Natural killer cell treated with Interleukin-12 subunit alpha and Interleukin-12 subunit beta and Interleukin-15 and Interleukin-18, amount 100 ng/mL, for 72 hours (primary cell): Measurements from ENCODE around the gene UBQLN2. TPM values are rescaled to one million over a fixed set of nuclear protein-coding genes. Genes with fewer than 3 reads are reported as not detected.
"Not testable (repeated sequence)": the region's sequence is repeated elsewhere in the genome, so short reads cannot be mapped to it uniquely, and the experiment has no call there.

Experiments used
- ATAC-seq, 2 donors: fragments of 150-1000 bp; cut with Tn5 transposase in 1 of 2; sonication (Bioruptor Pico), chemical (Tn5 transposase) in 1 of 2; 2 replicates each; pipeline ENCODE4 v1.10.0; 2021
- DNase-seq: peaks from one replicate; pipeline ENCODE4 v3.0.0; 2022; ENCODE audit warnings: low spot score
- H3K27ac Mint-ChIP-seq, 2 donors: 1 replicate in 1 of 2; 2 replicates in 1 of 2; pipeline ENCODE4 v1.8.0; 2022; ENCODE audit warnings: mixed read lengths in 2 of 2, mild to moderate bottlenecking in 1 of 2, moderate library complexity in 1 of 2
- H3K27me3 Mint-ChIP-seq, 2 donors: 1 replicate in 1 of 2; 2 replicates in 1 of 2; pipeline ENCODE4 v1.8.0; 2022; ENCODE audit warnings: mixed read lengths in 2 of 2
- H3K36me3 Mint-ChIP-seq: one replicate; pipeline ENCODE4 v1.8.0; 2022; ENCODE audit warnings: mixed read lengths
- H3K4me1 Mint-ChIP-seq, 2 donors: 1 replicate in 1 of 2; 2 replicates in 1 of 2; pipeline ENCODE4 v1.8.0; 2022; ENCODE audit warnings: low read depth in 2 of 2, mixed read lengths in 2 of 2, mild to moderate bottlenecking in 1 of 2
- H3K4me3 Mint-ChIP-seq: one replicate; pipeline ENCODE4 v1.8.0; 2022; ENCODE audit warnings: mixed read lengths
- H3K9me3 Mint-ChIP-seq: 2 replicates; pipeline ENCODE4 v1.8.0; 2022; ENCODE audit warnings: mixed read lengths
- total RNA-seq, 2 donors: library from RNA; stranded (reverse); gene quantifications; one replicate each; pipeline ENCODE4 v1.2.3, GENCODE V29; 2022

UBQLN2 gene
- total RNA-seq: 10 to 100 TPM; 29.0 to 35.5 TPM

DNA sequence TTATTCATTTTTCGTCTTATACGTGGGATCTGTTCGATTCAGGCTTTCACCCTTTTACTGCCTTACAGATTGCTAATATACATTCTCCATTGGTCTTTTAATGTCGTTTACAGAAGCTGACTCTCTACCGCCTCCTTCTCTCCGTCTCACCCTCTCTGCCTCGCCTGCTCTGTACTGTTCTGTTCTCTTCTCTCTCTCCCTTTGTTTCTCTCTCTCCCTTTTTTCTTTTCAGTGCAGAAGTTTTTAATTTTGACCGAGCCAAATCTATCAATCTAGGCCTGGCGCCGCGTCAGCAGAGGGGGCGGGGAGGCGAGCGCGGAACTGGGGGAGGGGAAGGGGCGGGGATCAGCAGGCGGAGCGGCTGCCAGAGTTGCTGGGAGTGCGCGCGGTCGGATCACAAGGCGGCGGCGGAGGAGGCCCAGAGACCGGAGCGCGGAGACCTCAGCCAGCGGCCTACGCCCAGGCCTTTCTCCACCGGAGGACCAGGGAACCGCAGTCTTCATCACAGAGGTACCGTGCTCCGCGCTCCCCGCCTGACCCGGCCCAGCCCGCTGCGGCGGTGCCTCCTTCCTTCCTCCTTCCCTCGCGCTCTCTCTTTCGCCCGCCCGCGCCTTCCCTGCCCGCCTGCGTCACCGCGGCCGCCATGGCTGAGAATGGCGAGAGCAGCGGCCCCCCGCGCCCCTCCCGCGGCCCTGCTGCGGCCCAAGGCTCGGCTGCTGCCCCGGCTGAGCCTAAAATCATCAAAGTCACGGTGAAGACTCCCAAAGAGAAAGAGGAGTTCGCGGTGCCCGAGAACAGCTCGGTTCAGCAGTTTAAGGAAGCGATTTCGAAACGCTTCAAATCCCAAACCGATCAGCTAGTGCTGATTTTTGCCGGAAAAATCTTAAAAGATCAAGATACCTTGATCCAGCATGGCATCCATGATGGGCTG lies at the start of gene UBQLN2:
Gene UBQLN2 (plus strand): TSS at position 397 of the 931 bp plus-strand sequence. CDS start 247 bp downstream, at position 644.
- Mint-ChIP-seq H3K36me3 (peaks cover 9% of the 10 kb centered on the region), H3K9me3 (no peaks in the 10 kb centered on the region), H3K4me3 (peak within 1 kb of the TSS; percentile 97), H3K4me1 (peaks cover 14 to 25% of the 10 kb centered on the region in 2 donors), H3K27me3 (peaks cover 0 to 3% of the 10 kb centered on the region in 2 donors), H3K27ac (peak within 1 kb of the TSS; percentile 90 to 98)
- ATAC-seq: peak; percentile 90 to 92
- peak; percentile 78 for DNase-seq

- H3K27me3 Mint-ChIP-seq: peaks cover 5 to 17% of the 10 kb centered on the region in 2 donors
- DNase-seq (no peak), ATAC-seq (no peak)
- H3K4me3 Mint-ChIP-seq: no peak overlapping the region
- no peaks in the 10 kb centered on the region for H3K9me3 Mint-ChIP-seq
- no peak overlapping the region for H3K27ac Mint-ChIP-seq
- H3K36me3 Mint-ChIP-seq: peaks cover 6% of the 10 kb centered on the region
- H3K4me1 Mint-ChIP-seq: no peaks in the 10 kb centered on the region
Measured at GRCh38 chrX:56519642-56520041, 43.8 kb upstream of the UBQLN2 start.

DNA sequence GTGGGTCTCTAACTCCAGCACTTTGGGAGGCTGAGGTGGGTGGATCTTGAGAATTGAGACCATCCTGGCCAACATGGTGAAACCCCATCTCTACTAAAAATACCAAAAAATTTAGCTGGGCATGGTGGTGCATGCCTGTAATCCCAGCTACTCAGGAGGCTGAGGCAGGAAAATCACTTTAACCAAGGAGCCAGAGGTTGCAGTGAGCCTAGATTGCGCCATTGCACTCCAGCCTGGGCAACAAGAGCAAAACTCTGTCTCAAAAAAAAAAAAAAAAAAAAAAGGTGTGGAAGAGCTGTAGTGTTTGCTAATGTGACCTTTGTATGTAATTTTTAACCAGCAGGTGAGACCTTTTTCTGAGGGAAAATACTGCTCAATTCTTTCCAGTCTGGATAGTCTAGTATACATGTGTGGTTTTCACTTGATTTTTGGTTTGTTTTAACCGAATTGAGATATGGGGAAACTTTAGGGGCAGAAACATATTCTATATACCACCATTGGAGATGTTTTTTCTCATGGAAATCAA lies 33.9 kb upstream of the UBQLN2 start:
- not testable (repeated sequence) for ATAC-seq, DNase-seq, H3K9me3 Mint-ChIP-seq, H3K27ac Mint-ChIP-seq, H3K4me3 Mint-ChIP-seq, H3K4me1 Mint-ChIP-seq, H3K36me3 Mint-ChIP-seq
- peaks cover 7 to 24% of the 10 kb centered on the region in 2 donors for H3K27me3 Mint-ChIP-seq

GRCh38 chrX:56530011-56530410 lies 33.4 kb upstream of the UBQLN2 start:
- Mint-ChIP-seq H3K27ac (no peak overlapping the region), H3K9me3 (no peaks in the 10 kb centered on the region), H3K4me3 (no peak overlapping the region), H3K4me1 (no peaks in the 10 kb centered on the region), H3K27me3 (peaks cover 6 to 22% of the 10 kb centered on the region in 2 donors), H3K36me3 (no peaks in the 10 kb centered on the region)
- DNase-seq (no peak), ATAC-seq (no peak)

DNA sequence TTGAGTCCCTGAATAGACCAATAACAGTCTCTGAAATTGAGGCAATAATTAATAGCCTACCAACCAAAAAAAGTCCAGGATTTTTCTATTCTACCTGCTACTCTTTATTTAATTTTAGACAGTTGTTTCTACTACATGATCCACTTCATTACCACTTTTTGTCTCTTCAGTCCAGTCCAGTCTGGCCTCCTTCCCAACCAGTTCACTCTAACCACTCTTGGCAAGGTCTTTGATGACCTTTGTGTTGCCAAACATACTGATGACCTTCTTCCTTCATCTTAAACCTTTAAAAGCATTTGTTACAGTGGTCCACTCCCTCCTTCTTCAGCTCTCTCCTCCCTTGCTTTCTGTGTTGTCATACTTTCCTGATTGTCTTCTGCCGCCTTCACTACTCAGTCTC lies 12.8 kb upstream of the UBQLN2 start:
- H3K4me3 Mint-ChIP-seq: no peak overlapping the region
- DNase-seq (no peak), ATAC-seq (no peak)
- H3K36me3 Mint-ChIP-seq: peaks cover 14% of the 10 kb centered on the region
- H3K27ac Mint-ChIP-seq: no peak overlapping the region
- H3K4me1 Mint-ChIP-seq: no peaks in the 10 kb centered on the region
- peaks cover 0 to 20% of the 10 kb centered on the region in 2 donors for H3K27me3 Mint-ChIP-seq
- H3K9me3 Mint-ChIP-seq: no peaks in the 10 kb centered on the region

GRCh38 chrX:56554870-56555269 lies 8.6 kb upstream of the UBQLN2 start:
- ATAC-seq (no peak), DNase-seq (no peak)
- no peaks in the 10 kb centered on the region for H3K36me3 Mint-ChIP-seq
- no peaks in the 10 kb centered on the region for H3K9me3 Mint-ChIP-seq
- H3K4me1 Mint-ChIP-seq: no peaks in the 10 kb centered on the region
- H3K27ac Mint-ChIP-seq: no peak overlapping the region
- no peak overlapping the region for H3K4me3 Mint-ChIP-seq
- H3K27me3 Mint-ChIP-seq: peaks cover 0 to 12% of the 10 kb centered on the region in 2 donors

DNA sequence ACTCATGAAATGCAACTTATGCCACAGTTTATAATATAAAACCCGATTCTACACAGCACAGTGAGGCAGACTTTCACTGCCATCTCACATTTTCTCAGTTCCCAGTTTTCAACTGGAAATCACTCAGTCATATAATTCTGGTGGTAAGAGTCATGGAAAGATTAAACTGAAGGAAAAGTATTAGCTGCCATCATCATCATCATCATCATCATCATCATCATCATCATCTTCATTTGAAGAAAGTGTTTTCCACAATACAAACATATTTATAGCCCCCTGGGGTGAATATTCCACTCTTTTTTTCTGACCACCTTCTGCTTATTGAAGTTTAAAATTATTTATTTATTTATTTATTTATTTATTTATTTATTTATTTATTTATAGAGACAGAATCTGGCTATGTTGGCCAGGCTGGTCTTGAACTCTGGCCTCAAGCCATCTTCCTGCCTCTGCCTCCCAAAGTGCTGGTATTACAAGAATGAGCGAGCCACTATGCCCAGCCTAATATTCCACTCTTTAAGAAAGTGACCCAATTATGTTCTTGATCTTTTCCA lies 6.0 kb upstream of the UBQLN2 start:
- no peak overlapping the region for H3K4me3 Mint-ChIP-seq
- no peaks in the 10 kb centered on the region for H3K36me3 Mint-ChIP-seq
- H3K27ac Mint-ChIP-seq: no peak overlapping the region
- H3K27me3 Mint-ChIP-seq: peaks cover 0 to 9% of the 10 kb centered on the region in 2 donors
- ATAC-seq (no peak), DNase-seq (no peak)
- no peaks in the 10 kb centered on the region for H3K9me3 Mint-ChIP-seq
- H3K4me1 Mint-ChIP-seq: no peaks in the 10 kb centered on the region

DNA sequence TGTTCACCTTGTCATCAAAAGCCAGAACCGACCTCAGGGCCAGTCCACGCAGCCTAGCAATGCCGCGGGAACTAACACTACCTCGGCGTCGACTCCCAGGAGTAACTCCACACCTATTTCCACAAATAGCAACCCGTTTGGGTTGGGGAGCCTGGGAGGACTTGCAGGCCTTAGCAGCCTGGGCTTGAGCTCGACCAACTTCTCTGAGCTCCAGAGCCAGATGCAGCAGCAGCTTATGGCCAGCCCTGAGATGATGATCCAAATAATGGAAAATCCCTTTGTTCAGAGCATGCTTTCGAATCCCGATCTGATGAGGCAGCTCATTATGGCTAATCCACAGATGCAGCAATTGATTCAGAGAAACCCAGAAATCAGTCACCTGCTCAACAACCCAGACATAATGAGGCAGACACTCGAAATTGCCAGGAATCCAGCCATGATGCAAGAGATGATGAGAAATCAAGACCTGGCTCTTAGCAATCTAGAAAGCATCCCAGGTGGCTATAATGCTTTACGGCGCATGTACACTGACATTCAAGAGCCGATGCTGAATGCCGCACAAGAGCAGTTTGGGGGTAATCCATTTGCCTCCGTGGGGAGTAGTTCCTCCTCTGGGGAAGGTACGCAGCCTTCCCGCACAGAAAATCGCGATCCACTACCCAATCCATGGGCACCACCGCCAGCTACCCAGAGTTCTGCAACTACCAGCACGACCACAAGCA lies 898 bp downstream of the UBQLN2 start:
- DNase-seq (no peak), ATAC-seq (peak; percentile 22 to 45)
- peak overlapping the region; percentile 90 to 98 for H3K27ac Mint-ChIP-seq
- H3K27me3 Mint-ChIP-seq: peaks cover 0 to 4% of the 10 kb centered on the region in 2 donors
- peaks cover 17 to 28% of the 10 kb centered on the region in 2 donors for H3K4me1 Mint-ChIP-seq
- H3K9me3 Mint-ChIP-seq: no peaks in the 10 kb centered on the region
- peak overlapping the region; percentile 97 for H3K4me3 Mint-ChIP-seq
- peaks cover 12% of the 10 kb centered on the region for H3K36me3 Mint-ChIP-seq

GRCh38 chrX:56564921-56565840 lies 1.8 kb downstream of the UBQLN2 start:
- DNase-seq (no peak), ATAC-seq (no peak)
- peaks cover 12% of the 10 kb centered on the region for H3K36me3 Mint-ChIP-seq
- H3K27me3 Mint-ChIP-seq: peaks cover 0 to 4% of the 10 kb centered on the region in 2 donors
- peak overlapping the region; percentile 90 to 98 for H3K27ac Mint-ChIP-seq
- H3K4me1 Mint-ChIP-seq: peaks cover 21 to 28% of the 10 kb centered on the region in 2 donors
- peak overlapping the region; percentile 97 for H3K4me3 Mint-ChIP-seq
- H3K9me3 Mint-ChIP-seq: no peaks in the 10 kb centered on the region

DNA sequence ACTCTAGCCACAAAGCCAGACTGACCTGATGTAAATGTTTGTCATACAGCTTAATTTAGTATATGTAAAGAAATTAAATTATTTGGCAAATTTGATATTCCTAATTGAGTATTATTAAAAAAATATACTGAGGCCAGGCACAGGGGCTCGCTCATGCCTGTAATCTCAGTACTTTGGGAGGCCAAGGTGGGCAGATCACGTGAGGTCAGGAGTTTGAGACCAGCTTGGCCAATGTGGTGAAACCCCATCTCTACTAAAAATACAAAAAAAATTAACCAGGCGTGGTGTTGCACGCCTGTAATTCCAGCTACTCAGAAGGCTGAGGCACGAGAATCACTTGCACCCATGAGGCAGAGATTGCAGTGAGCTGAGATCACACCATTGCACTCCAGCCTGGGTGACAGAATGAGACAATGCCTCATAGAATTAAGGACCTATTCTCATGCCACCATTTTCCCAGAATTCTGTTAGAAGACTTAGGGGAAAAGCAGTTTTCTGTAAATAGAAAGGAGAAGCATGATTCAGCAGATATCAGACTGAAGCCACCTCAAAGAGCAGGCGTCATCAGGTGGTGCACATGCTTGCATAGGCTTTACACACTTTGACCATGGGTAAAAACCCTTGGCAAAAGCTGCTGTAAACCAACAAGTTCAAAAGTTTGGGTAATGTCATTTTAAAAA lies 6.1 kb downstream of the UBQLN2 start:
- Mint-ChIP-seq H3K9me3 (no peaks in the 10 kb centered on the region), H3K27ac (no peak overlapping the region), H3K27me3 (peaks cover 0 to 4% of the 10 kb centered on the region in 2 donors), H3K4me3 (no peak overlapping the region), H3K36me3 (peaks cover 12% of the 10 kb centered on the region), H3K4me1 (peaks cover 16 to 28% of the 10 kb centered on the region in 2 donors)
- no peak for ATAC-seq
- no peak for DNase-seq

DNA sequence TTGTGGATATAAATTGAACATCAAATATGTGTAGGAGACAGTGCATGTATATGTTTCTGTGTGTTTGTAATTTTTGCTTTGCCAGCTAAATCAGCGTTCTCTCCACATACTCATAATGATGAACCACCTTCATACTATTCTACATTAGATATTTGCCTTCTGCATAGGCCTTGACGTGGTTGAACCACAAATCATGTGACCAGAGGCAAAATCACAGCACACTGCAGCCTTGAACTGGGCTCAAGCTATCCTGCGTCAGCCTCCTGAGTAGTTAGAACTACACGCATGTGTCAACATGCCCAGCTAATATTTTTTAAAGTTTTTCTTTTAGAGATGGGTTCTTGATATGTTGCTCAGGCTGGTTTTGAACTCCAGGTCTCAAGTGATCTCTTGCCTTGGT lies 9.5 kb downstream of the UBQLN2 start:
- Mint-ChIP-seq H3K36me3 (peaks cover 6% of the 10 kb centered on the region), H3K4me3 (no peak overlapping the region), H3K27me3 (peaks cover 0 to 2% of the 10 kb centered on the region in 2 donors), H3K9me3 (no peaks in the 10 kb centered on the region), H3K4me1 (peaks cover 11 to 22% of the 10 kb centered on the region in 2 donors), H3K27ac (no peak overlapping the region)
- DNase-seq (no peak), ATAC-seq (no peak)

GRCh38 chrX:56574861-56575260 lies 11.4 kb downstream of the UBQLN2 start:
- peak overlapping the region in 1 of 2 donors; percentile 46 for H3K27ac Mint-ChIP-seq
- H3K9me3 Mint-ChIP-seq: no peaks in the 10 kb centered on the region
- peaks cover 0 to 4% of the 10 kb centered on the region in 2 donors for H3K27me3 Mint-ChIP-seq
- H3K4me1 Mint-ChIP-seq: peaks cover 7 to 32% of the 10 kb centered on the region in 2 donors
- no peak overlapping the region for H3K4me3 Mint-ChIP-seq
- ATAC-seq (no peak), DNase-seq (no peak)
- peaks cover 14% of the 10 kb centered on the region for H3K36me3 Mint-ChIP-seq
